ENCODE data around the gene CDC14A.
A peak's percentile ranks its signal among the peaks of the same experiment; 100 is the strongest.

Gene CDC14A

GRCh38 chr1:100449477-100449876 lies 97.2 kb downstream of the CDC14A start:
- no peak for DNase-seq (ENCODE audit: low read depth in 2 of 2)

- no peak for DNase-seq (ENCODE audit: low read depth in 2 of 2)
These were observed 100.3 kb downstream of the CDC14A start for GRCh38 chr1:100452641-100453040.

DNA sequence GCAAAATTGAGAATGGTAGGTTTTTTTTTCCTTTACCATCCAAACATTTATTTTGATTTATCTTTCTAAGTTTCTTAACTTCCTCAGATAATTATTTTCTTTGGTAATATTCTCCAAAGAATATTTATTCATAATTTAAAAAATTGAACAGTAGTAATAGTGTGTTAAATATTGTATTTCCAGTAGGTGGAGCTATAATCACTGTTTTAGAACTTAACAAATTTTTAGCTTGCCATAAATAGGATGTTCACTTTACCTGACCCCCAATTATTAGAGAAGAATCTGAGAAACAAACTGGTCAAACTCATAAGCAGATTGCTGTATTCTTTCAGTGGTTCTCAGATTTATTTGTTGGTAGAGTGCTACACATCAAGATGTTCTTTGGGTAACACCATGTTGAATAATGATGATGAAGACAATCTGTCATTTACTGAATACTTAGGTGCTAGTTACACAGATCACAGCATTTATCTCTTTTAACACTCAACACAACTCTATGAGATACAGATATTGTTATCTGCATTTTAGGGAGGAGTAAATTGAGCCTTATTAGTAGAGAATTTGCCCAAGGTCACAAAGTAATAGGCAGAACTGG lies 103.3 kb downstream of the CDC14A start:
- DNase-seq (ENCODE audit: low read depth in 2 of 2) = no peak

DNA sequence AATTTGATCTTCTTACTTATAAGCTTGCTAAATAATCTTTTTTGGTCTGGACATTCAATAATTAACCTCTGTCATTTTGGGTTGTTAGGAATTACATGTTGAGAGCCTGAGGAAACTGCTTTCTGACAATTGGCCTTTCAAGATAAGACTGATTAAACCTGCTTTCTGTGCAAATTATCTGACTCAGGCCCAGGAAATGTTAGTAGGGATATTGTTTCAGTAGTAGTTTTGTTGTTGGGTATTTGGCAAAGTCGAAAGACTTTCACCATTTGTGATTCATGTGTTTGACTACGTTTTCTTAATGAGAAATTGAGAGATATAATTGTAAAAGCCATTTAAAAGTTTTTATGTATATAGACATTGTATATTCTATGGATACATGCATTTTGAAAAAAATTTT lies 104.6 kb downstream of the CDC14A start:
- DNase-seq (ENCODE audit: low read depth in 2 of 2) = no peak

DNA sequence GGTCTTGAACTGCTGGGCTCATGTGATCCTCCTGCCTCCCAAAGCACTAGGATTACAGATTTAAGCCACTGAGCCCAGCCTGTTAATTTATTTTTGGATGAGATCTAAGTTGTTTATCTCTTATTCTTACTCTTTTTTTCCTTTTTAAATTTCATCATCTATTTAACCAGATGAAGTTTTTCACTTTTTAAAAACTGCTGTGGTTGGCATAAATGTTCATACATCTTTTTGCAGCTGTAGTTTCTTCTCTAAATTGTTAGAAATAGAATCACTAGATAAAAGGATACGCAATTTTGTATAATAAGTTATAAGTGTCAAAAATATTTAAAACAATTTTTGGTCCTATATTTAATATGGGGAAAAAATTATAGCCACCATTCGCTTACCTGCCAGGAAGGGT lies 105.4 kb downstream of the CDC14A start:
- DNase-seq (ENCODE audit: low read depth in 2 of 2) = no peak

DNA sequence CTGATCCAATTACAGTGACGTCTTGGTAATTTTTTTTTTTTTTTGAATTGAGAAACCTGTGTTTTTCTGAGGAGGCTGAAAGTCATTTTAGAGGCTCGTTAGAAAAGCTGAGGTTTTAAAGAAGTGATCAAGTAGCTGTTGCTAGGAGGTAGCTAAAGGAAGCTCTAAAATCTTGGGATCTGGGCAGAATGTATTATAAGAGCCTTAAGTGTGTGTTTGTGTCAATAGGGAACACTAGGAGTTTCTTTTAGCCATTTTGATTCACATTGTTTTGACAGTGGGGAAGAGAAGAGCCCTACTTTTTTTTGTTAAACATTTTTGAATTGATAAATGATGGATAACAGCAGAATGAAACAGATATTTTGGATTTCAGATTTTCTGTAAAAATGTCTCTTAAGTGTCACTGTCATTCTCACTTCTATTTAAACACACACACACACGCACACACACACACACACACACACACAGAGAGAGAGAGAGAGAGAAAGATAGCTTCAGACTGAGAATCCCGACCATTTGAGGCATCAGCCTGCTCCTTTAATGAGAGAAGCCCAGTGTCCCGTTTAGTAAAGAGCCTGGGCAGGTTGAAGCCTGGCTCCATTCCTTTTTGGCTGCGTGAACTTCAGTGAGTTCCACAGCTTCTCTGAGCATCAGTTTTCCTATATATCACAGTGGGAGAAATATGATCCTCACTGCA lies 106.5 kb downstream of the CDC14A start:
- no peak for DNase-seq (ENCODE audit: low read depth in 2 of 2)

GRCh38 chr1:100459358-100460114 lies 107.2 kb downstream of the CDC14A start:
- peak; percentile 51 to 61 for DNase-seq (ENCODE audit: low read depth in 2 of 2)

DNA sequence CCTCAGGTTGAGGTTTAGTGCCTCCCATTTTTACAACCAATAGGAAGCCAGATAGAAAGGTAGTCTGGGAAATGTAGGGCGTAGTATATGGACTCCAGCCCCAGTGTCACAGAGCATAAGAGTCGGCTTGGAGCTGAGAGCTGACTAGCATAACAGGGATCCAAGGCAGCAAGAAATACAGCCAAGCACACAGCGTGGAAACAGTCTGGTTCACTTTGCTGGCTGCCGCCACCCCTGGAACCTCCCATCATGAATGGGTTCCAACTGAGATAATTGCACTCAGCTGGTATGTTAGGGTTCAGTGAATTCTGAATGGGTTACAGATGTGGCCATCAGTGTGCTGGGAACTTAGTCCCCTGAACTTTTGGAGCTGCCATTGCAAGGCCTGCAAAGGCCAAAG lies 108.9 kb downstream of the CDC14A start:
- DNase-seq (ENCODE audit: low read depth in 2 of 2) = no peak

- no peak for DNase-seq (ENCODE audit: low read depth in 2 of 2)
These were observed 110.2 kb downstream of the CDC14A start for GRCh38 chr1:100462326-100463025.

DNA sequence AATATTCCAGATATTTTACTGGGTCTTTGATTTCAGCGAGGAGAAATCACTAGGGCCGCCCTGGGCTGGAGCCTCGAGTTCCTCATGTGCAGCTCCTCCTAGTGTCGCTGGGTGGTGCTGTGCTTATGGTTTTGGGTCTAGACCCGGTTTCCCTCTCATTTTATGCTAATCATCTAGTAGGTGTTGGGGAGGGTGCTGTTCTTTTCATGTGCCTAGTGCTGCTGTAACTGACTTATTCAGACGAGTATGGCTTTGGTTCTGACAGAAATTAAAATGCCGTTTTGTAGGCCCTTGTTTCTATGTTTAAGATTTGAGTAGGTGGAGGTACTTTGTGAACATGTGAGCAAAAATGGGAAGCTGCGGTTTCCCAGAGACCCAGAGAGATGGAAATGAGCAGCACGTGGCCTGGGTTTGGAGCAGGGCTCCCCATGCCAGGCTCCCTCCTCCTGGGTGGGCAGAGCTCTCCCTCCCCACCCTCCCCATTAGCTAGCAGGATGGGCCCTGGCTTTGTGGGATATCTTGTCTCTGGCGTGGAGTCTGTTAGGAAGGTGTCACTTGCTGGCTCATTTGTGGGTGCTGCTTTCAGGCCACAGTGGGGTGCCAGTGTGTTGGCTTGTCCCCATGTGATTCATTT lies 111.6 kb downstream of the CDC14A start:
- DNase-seq (ENCODE audit: low read depth in 2 of 2) = peak in 1 of 2 donors; percentile 47

DNA sequence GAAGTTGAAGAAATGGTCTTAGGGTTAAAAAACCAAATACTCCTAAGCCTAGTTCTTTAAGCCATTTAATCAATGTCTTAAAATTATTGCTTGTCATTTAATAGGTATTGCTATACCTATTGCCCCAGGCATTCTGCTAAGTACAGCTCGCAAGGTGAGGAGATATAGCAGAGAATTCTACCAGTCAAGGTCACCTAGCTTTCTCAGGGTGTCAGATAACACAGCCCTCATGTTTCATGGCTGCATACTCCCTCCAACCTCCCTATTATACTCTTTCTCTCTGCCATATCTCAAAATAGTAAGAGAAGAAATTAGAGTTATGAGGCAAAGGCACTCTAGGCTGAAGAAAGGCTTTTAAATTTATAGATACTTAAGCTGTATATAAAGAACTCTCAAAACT lies 117.3 kb downstream of the CDC14A start:
- no peak for DNase-seq (ENCODE audit: low read depth in 2 of 2)

GRCh38 chr1:100474834-100475233 lies 122.5 kb downstream of the CDC14A start:
- no peak for DNase-seq (ENCODE audit: low read depth in 2 of 2)

GRCh38 chr1:100476735-100477290 lies 124.5 kb downstream of the CDC14A start:
- DNase-seq (ENCODE audit: low read depth in 2 of 2) = no peak

GRCh38 chr1:100478816-100479215 lies 126.5 kb downstream of the CDC14A start:
- DNase-seq (ENCODE audit: low read depth in 2 of 2) = no peak

- DNase-seq (ENCODE audit: low read depth in 2 of 2) = no peak
These were observed 127.5 kb downstream of the CDC14A start for GRCh38 chr1:100479620-100480338.

GRCh38 chr1:100481303-100481702 lies 129.0 kb downstream of the CDC14A start:
- DNase-seq (ENCODE audit: low read depth in 2 of 2) = no peak

DNA sequence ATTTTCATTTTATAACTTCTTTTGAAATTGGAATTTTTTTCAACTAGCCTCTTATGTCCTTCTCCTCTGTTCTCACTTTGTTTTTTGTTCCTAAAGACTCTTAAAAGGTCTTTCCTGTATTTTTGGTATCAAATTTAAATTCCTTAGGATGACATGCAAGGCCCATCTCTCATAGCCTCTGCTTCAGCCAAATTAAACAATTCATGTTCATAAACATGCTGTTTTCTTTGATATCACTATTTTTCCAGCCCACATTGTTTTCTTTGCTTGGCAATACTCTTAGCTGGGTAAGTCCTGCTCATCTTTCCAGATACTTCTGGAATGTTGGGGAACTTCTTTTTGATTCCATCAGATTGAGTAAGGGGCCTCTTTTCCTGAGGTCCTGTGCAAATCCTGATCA lies 129.9 kb downstream of the CDC14A start:
- no peak for DNase-seq (ENCODE audit: low read depth in 2 of 2)

GRCh38 chr1:100482748-100483147 lies 130.4 kb downstream of the CDC14A start:
- DNase-seq (ENCODE audit: low read depth in 2 of 2) = no peak

GRCh38 chr1:100483230-100483629 lies 130.9 kb downstream of the CDC14A start:
- DNase-seq (ENCODE audit: low read depth in 2 of 2) = no peak

DNA sequence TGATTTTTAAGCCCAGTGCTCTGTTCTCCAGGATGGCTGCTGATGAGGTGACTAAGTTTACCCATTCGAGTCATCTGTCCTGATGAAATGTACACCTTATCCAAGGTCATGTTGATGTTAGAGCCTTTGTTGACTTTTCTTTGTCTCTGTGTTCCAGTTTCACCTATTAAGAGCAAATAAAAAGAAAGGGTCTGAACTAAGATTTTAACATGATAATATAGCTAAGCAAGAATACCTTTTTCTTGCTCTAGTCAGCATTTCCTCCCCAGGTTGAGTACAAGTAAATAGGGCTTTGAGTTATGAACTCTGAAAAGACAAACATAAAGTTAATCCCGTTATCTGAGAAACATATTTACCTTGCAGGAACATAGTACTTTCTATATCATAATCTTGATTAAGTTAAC lies 133.6 kb downstream of the CDC14A start:
- no peak for DNase-seq (ENCODE audit: low read depth in 2 of 2)
